ENCODE results near the gene PCGF2. TPM values are rescaled to one million over a fixed set of nuclear protein-coding genes. Genes with fewer than 3 reads are reported as not detected.
A peak's percentile ranks its signal among the peaks of the same experiment; 100 is the strongest.

Gene PCGF2
- total and polyA plus RNA-seq, 9 of the 15 experiments (the other 6 are each of a cell fraction or from before 2014, with no cell fraction given) = 1.3 to 33.4 (median 7.0) TPM

DNA sequence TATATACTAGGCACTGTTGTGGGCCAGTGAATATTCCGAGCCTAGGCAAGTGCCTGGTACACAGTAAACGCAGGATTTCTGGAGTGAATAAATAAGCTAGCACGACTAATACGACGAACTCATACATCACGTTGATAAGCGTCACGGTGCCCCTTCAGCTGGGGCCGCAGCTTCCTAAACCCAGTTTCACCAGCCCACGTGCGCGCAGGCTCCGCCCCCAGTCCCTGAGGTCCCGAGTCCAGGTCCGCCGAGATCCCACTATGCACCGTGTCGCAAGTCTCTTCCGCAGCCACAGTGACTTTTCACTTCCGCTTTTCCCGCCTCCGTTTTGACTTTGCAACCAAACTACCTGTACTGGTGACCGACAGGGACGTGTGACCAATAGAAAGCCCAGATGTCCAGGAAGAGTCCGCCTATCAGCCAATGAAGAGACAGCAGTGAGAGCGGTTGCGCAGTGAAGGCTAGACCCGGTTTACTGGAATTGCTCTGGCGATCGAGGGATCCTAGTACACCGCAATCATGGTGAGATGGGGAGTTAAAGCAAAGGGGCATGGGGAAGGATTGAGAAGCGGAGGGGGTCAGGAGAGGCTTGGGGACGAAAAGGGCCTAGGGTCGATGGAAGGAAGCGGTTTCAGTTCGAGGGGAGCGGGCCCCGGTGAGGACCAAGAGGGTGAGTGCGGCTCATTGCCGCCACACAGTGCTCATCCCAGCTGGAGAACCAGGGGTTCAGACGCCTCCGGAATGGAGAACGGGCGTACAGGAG is 4.4 kb upstream of the PCGF2 start, which contains the start of gene PSMB3 (continued):
- TF ChIP-seq, protein P1, sequence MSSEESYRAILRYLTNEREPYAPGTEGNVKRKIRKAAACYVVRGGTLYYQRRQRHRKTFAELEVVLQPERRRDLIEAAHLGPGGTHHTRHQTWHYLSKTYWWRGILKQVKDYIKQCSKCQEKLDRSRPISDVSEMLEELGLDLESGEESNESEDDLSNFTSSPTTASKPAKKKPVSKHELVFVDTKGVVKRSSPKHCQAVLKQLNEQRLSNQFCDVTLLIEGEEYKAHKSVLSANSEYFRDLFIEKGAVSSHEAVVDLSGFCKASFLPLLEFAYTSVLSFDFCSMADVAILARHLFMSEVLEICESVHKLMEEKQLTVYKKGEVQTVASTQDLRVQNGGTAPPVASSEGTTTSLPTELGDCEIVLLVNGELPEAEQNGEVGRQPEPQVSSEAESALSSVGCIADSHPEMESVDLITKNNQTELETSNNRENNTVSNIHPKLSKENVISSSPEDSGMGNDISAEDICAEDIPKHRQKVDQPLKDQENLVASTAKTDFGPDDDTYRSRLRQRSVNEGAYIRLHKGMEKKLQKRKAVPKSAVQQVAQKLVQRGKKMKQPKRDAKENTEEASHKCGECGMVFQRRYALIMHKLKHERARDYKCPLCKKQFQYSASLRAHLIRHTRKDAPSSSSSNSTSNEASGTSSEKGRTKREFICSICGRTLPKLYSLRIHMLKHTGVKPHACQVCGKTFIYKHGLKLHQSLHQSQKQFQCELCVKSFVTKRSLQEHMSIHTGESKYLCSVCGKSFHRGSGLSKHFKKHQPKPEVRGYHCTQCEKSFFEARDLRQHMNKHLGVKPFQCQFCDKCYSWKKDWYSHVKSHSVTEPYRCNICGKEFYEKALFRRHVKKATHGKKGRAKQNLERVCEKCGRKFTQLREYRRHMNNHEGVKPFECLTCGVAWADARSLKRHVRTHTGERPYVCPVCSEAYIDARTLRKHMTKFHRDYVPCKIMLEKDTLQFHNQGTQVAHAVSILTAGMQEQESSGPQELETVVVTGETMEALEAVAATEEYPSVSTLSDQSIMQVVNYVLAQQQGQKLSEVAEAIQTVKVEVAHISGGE (CRISPR knock-in tag; IDR thresholded peaks at IDR 0.05) = peak in 1 of 3 experiments; percentile 78; a peak in 2 of 6 replicates
- TF ChIP-seq TBL1XR1 (IDR thresholded peaks at IDR 0.05; ENCODE audit: low read length in 2 of 2) (peak in 1 of 2 experiments; percentile 62; a peak in 1 of 4 replicates), RAD51 (IDR thresholded peaks at IDR 0.05; ENCODE audit: borderline replicate concordance, low read depth) (peak; percentile 80), TOE1 (IDR thresholded peaks at IDR 0.05; ENCODE audit: borderline replicate concordance) (peak; percentile 36; the same call in 1 of the 2 replicates), TOE1 (CRISPR knock-in tag; IDR thresholded peaks at IDR 0.05; ENCODE audit: borderline replicate concordance, low read depth) (no peak), SUPT5H (IDR thresholded peaks at IDR 0.05) (peak; percentile 95), HNRNPUL1 (IDR thresholded peaks at IDR 0.05; ENCODE audit: low read length) (no peak), NELFE (IDR thresholded peaks at IDR 0.05; ENCODE audit: insufficient read depth, insufficient read length) (no peak), GABPB2 (CRISPR knock-in tag; conservative IDR thresholded peaks at IDR 0.05) (no peak), TSC22D4 (tag; IDR thresholded peaks at IDR 0.05) (no peak), POLR2G (IDR thresholded peaks at IDR 0.05; ENCODE audit: low read depth, low read length) (peak; percentile 66), FOS (IDR thresholded peaks at IDR 0.05; ENCODE audit: extremely low read depth, insufficient read length) (peak; percentile 96), RFX1 (IDR thresholded peaks at IDR 0.05) (no peak), MTF1 (CRISPR knock-in tag; IDR thresholded peaks at IDR 0.05; ENCODE audit: borderline replicate concordance) (no peak), GABPA (tag; conservative IDR thresholded peaks at IDR 0.05; ENCODE audit: low read depth) (peak; percentile 95), ZNF140 (CRISPR knock-in tag; IDR thresholded peaks at IDR 0.05) (no peak), ZNF408 (CRISPR knock-in tag; IDR thresholded peaks at IDR 0.05; ENCODE audit: low read depth) (no peak), ZNF239 (CRISPR knock-in tag; IDR thresholded peaks at IDR 0.05) (no peak), ZNF274 (IDR thresholded peaks at IDR 0.05; ENCODE audit: borderline replicate concordance, low read depth, low read length) (no peak), SP1 (CRISPR knock-in tag; IDR thresholded peaks at IDR 0.05) (peak; percentile 68)
- TF ChIP-seq, protein P2, sequence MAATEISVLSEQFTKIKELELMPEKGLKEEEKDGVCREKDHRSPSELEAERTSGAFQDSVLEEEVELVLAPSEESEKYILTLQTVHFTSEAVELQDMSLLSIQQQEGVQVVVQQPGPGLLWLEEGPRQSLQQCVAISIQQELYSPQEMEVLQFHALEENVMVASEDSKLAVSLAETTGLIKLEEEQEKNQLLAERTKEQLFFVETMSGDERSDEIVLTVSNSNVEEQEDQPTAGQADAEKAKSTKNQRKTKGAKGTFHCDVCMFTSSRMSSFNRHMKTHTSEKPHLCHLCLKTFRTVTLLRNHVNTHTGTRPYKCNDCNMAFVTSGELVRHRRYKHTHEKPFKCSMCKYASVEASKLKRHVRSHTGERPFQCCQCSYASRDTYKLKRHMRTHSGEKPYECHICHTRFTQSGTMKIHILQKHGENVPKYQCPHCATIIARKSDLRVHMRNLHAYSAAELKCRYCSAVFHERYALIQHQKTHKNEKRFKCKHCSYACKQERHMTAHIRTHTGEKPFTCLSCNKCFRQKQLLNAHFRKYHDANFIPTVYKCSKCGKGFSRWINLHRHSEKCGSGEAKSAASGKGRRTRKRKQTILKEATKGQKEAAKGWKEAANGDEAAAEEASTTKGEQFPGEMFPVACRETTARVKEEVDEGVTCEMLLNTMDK (IDR thresholded peaks at IDR 0.05; ENCODE audit: borderline replicate concordance, insufficient read depth, low read depth, low read length, poor library complexity, severe bottlenecking) = no peak

All from K562 (cell line).